Activated naive CD4-positive, alpha-beta T cell treated with anti-CD3 and anti-CD28 coated beads, Interleukin-2, amount 50 U/mL, for 24 hours (primary cell): ENCODE results near the gene PPARGC1A.

ENCODE experiments used
- H3K27ac Mint-ChIP-seq: one replicate; pipeline ENCODE4 v1.8.0; 2021; ENCODE audit warnings: mild to moderate bottlenecking, mixed read lengths
- H3K27me3 Mint-ChIP-seq: one replicate; pipeline ENCODE4 v1.8.0; 2021; ENCODE audit warnings: mixed read lengths
- H3K36me3 Mint-ChIP-seq: one replicate; pipeline ENCODE4 v1.8.0; 2021; ENCODE audit warnings: mixed read lengths
- H3K4me1 Mint-ChIP-seq: one replicate; pipeline ENCODE4 v1.8.0; 2021; ENCODE audit warnings: mixed read lengths
- H3K4me3 Mint-ChIP-seq: one replicate; pipeline ENCODE4 v1.8.0; 2021; ENCODE audit warnings: mild to moderate bottlenecking, mixed read lengths
- H3K9me3 Mint-ChIP-seq: one replicate; pipeline ENCODE4 v1.8.0; 2021; ENCODE audit warnings: mixed read lengths

The PPARGC1A gene

GRCh38 chr4:23891064-23891421 is 1.2 kb upstream of the PPARGC1A start:
- no peaks in the 10 kb centered on the region for H3K36me3 Mint-ChIP-seq
- no peak overlapping the region for H3K4me3 Mint-ChIP-seq
- H3K27me3 Mint-ChIP-seq: peaks cover 18% of the 10 kb centered on the region

GRCh38 chr4:23890369-23891063 is 669 bp upstream of the PPARGC1A start:
- Mint-ChIP-seq H3K9me3 (peaks cover 16% of the 10 kb centered on the region), H3K27ac (no peak overlapping the region), H3K4me1 (peaks cover 17% of the 10 kb centered on the region), H3K27me3 (peaks cover 18% of the 10 kb centered on the region), H3K36me3 (no peaks in the 10 kb centered on the region), H3K4me3 (peak overlapping the region; percentile 35)

More at GRCh38 chr4:23891064-23891421, 1.2 kb upstream of the PPARGC1A start:
- Mint-ChIP-seq H3K4me1 (peaks cover 17% of the 10 kb centered on the region), H3K9me3 (peaks cover 16% of the 10 kb centered on the region), H3K27ac (no peak overlapping the region)

GRCh38 chr4:23889391-23889790 is 456 bp downstream of the PPARGC1A start:
- peaks cover 19% of the 10 kb centered on the region for H3K27me3 Mint-ChIP-seq
- H3K4me3 Mint-ChIP-seq: peak overlapping the region; percentile 16
- H3K27ac Mint-ChIP-seq: no peak overlapping the region
- peaks cover 16% of the 10 kb centered on the region for H3K9me3 Mint-ChIP-seq
- H3K36me3 Mint-ChIP-seq: no peaks in the 10 kb centered on the region
- H3K4me1 Mint-ChIP-seq: peaks cover 17% of the 10 kb centered on the region

- no peaks in the 10 kb centered on the region for H3K36me3 Mint-ChIP-seq
- H3K27ac Mint-ChIP-seq: no peak overlapping the region
- H3K9me3 Mint-ChIP-seq: peaks cover 16% of the 10 kb centered on the region
- H3K4me3 Mint-ChIP-seq: no peak overlapping the region
- peaks cover 17% of the 10 kb centered on the region for H3K4me1 Mint-ChIP-seq
- H3K27me3 Mint-ChIP-seq: peaks cover 19% of the 10 kb centered on the region
These were observed 1.2 kb downstream of the PPARGC1A start for GRCh38 chr4:23888421-23889319.

- H3K36me3 Mint-ChIP-seq: no peaks in the 10 kb centered on the region
- H3K27me3 Mint-ChIP-seq: peaks cover 17% of the 10 kb centered on the region
- no peak overlapping the region for H3K4me3 Mint-ChIP-seq
- peaks cover 12% of the 10 kb centered on the region for H3K9me3 Mint-ChIP-seq
- no peak overlapping the region for H3K27ac Mint-ChIP-seq
- H3K4me1 Mint-ChIP-seq: peaks cover 17% of the 10 kb centered on the region
These were observed 1.9 kb downstream of the PPARGC1A start for GRCh38 chr4:23887989-23888388.

GRCh38 chr4:23887173-23887572 is 2.7 kb downstream of the PPARGC1A start:
- Mint-ChIP-seq H3K27ac (no peak overlapping the region), H3K4me3 (no peak overlapping the region), H3K36me3 (no peaks in the 10 kb centered on the region), H3K9me3 (peaks cover 5% of the 10 kb centered on the region), H3K27me3 (peaks cover 14% of the 10 kb centered on the region), H3K4me1 (peaks cover 17% of the 10 kb centered on the region)

- no peak overlapping the region for H3K27ac Mint-ChIP-seq
- H3K9me3 Mint-ChIP-seq: peaks cover 5% of the 10 kb centered on the region
- H3K4me3 Mint-ChIP-seq: no peak overlapping the region
These were observed 3.8 kb downstream of the PPARGC1A start for GRCh38 chr4:23885943-23886590.

GRCh38 chr4:23884741-23885140 is 5.1 kb downstream of the PPARGC1A start:
- Mint-ChIP-seq H3K36me3 (no peaks in the 10 kb centered on the region), H3K9me3 (peaks cover 5% of the 10 kb centered on the region), H3K4me1 (peaks cover 10% of the 10 kb centered on the region), H3K27ac (no peak overlapping the region), H3K4me3 (no peak overlapping the region), H3K27me3 (peaks cover 13% of the 10 kb centered on the region)

More at GRCh38 chr4:23885943-23886590, 3.8 kb downstream of the PPARGC1A start:
- peaks cover 17% of the 10 kb centered on the region for H3K4me1 Mint-ChIP-seq
- H3K36me3 Mint-ChIP-seq: no peaks in the 10 kb centered on the region
- H3K27me3 Mint-ChIP-seq: peaks cover 14% of the 10 kb centered on the region

- Mint-ChIP-seq H3K27me3 (peaks cover 11% of the 10 kb centered on the region), H3K36me3 (no peaks in the 10 kb centered on the region), H3K27ac (no peak overlapping the region), H3K9me3 (peaks cover 5% of the 10 kb centered on the region), H3K4me3 (no peak overlapping the region), H3K4me1 (peaks cover 7% of the 10 kb centered on the region)
These were observed 5.6 kb downstream of the PPARGC1A start for GRCh38 chr4:23884261-23884660.

GRCh38 chr4:23882976-23883531 is 6.8 kb downstream of the PPARGC1A start:
- H3K4me3 Mint-ChIP-seq: no peak overlapping the region
- H3K27ac Mint-ChIP-seq: no peak overlapping the region

GRCh38 chr4:23881674-23882337 is 8.0 kb downstream of the PPARGC1A start:
- H3K4me3 Mint-ChIP-seq: no peak overlapping the region
- no peaks in the 10 kb centered on the region for H3K4me1 Mint-ChIP-seq
- H3K27me3 Mint-ChIP-seq: peaks cover 3% of the 10 kb centered on the region
- no peaks in the 10 kb centered on the region for H3K36me3 Mint-ChIP-seq
- H3K9me3 Mint-ChIP-seq: no peaks in the 10 kb centered on the region
- no peak overlapping the region for H3K27ac Mint-ChIP-seq

More at GRCh38 chr4:23882976-23883531, 6.8 kb downstream of the PPARGC1A start:
- Mint-ChIP-seq H3K27me3 (peaks cover 3% of the 10 kb centered on the region), H3K9me3 (peaks cover 5% of the 10 kb centered on the region), H3K4me1 (no peaks in the 10 kb centered on the region), H3K36me3 (no peaks in the 10 kb centered on the region)

- Mint-ChIP-seq H3K4me1 (no peaks in the 10 kb centered on the region), H3K36me3 (no peaks in the 10 kb centered on the region), H3K4me3 (no peak overlapping the region), H3K27me3 (peaks cover 1% of the 10 kb centered on the region), H3K27ac (no peak overlapping the region), H3K9me3 (no peaks in the 10 kb centered on the region)
These were observed 8.8 kb downstream of the PPARGC1A start for GRCh38 chr4:23881052-23881501.

- Mint-ChIP-seq H3K27ac (no peak overlapping the region), H3K4me1 (no peaks in the 10 kb centered on the region), H3K36me3 (no peaks in the 10 kb centered on the region), H3K27me3 (no peaks in the 10 kb centered on the region), H3K9me3 (no peaks in the 10 kb centered on the region), H3K4me3 (no peak overlapping the region)
These were observed 10.7 kb downstream of the PPARGC1A start for GRCh38 chr4:23878912-23879732.

- Mint-ChIP-seq H3K4me1 (no peaks in the 10 kb centered on the region), H3K36me3 (no peaks in the 10 kb centered on the region), H3K27ac (no peak overlapping the region), H3K9me3 (no peaks in the 10 kb centered on the region), H3K4me3 (no peak overlapping the region), H3K27me3 (no peaks in the 10 kb centered on the region)
These were observed 11.5 kb downstream of the PPARGC1A start for GRCh38 chr4:23878246-23878891.
